HL-60 (cell line): ENCODE results near the gene EFNA5.
A peak's percentile ranks its signal among the peaks of the same experiment; 100 is the strongest.

Experiments used
- DNase-seq, 2 experiments: peaks; one replicate each; pipeline ENCODE4 v3.0.0-alpha.2; 2010 to 2020; ENCODE audit warnings: low read depth in 1 of 2, low spot score in 1 of 2
- H3K27ac ChIP-seq: fragments of 250-450 bp; sonication (Bioruptor Pico); replicated peaks from 2 replicates; pipeline ENCODE4 v1.5.1; 2020; ENCODE audit warnings: mild to moderate bottlenecking, moderate library complexity
- H3K27me3 ChIP-seq: fragments of 250-450 bp; sonication (Bioruptor Pico); 2 replicates; pipeline ENCODE4 v1.5.1; 2021; ENCODE audit warnings: mild to moderate bottlenecking, moderate library complexity; ENCODE audit not compliant: insufficient read depth, poor library complexity, severe bottlenecking
- H3K4me3 ChIP-seq: replicated peaks from 2 replicates; pipeline ENCODE4 v1.5.1; 2011; ENCODE audit warnings: mild to moderate bottlenecking, control low read depth, low read length; ENCODE audit not compliant: insufficient read depth
- GABPA ChIP-seq: IDR thresholded peaks from 2 replicates; pipeline ENCODE4 v1.6.1; 2012; ENCODE audit warnings: low read depth
- POLR2AphosphoS5 ChIP-seq: IDR thresholded peaks from 2 replicates; pipeline ENCODE4 v1.6.1; 2012; ENCODE audit warnings: low read depth
- SPI1 ChIP-seq: IDR thresholded peaks from 2 replicates; pipeline ENCODE4 v1.6.1; 2012; ENCODE audit warnings: low read depth, mild to moderate bottlenecking, borderline replicate concordance
- TF ChIP-seq, protein P1 (sequence below): IDR thresholded peaks from one replicate; pipeline ENCODE4 v1.5.1; 2011; ENCODE audit warnings: low read length, control low read depth, inconsistent platforms; ENCODE audit not compliant: insufficient read depth
- TF ChIP-seq, protein P2 (sequence below): IDR thresholded peaks from 2 replicates; pipeline ENCODE4 v1.6.1; 2012; ENCODE audit warnings: low read depth; ENCODE audit not compliant: insufficient replicate concordance

The EFNA5 gene

DNA sequence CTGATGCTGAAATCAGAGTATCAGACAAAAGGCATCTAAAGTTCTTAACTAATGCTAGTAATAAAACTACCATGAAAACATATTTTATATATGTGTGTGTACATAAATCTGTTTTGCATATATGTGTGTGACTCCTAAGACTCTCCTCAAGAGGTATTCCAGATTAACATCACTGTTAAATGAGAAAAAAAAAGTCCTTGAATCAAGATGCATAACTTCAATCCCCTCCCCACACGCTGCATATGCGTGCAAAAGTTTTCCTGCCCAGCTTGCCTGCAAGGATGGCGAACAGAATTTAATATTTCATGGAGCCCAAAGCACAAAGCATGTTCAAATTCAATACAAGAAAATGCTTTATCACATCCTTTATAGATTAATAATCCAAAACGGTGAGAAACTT lies 34.7 kb downstream of the EFNA5 start:
- TF ChIP-seq, protein P1, sequence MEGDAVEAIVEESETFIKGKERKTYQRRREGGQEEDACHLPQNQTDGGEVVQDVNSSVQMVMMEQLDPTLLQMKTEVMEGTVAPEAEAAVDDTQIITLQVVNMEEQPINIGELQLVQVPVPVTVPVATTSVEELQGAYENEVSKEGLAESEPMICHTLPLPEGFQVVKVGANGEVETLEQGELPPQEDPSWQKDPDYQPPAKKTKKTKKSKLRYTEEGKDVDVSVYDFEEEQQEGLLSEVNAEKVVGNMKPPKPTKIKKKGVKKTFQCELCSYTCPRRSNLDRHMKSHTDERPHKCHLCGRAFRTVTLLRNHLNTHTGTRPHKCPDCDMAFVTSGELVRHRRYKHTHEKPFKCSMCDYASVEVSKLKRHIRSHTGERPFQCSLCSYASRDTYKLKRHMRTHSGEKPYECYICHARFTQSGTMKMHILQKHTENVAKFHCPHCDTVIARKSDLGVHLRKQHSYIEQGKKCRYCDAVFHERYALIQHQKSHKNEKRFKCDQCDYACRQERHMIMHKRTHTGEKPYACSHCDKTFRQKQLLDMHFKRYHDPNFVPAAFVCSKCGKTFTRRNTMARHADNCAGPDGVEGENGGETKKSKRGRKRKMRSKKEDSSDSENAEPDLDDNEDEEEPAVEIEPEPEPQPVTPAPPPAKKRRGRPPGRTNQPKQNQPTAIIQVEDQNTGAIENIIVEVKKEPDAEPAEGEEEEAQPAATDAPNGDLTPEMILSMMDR, result no peak
- TF ChIP-seq, protein P2, sequence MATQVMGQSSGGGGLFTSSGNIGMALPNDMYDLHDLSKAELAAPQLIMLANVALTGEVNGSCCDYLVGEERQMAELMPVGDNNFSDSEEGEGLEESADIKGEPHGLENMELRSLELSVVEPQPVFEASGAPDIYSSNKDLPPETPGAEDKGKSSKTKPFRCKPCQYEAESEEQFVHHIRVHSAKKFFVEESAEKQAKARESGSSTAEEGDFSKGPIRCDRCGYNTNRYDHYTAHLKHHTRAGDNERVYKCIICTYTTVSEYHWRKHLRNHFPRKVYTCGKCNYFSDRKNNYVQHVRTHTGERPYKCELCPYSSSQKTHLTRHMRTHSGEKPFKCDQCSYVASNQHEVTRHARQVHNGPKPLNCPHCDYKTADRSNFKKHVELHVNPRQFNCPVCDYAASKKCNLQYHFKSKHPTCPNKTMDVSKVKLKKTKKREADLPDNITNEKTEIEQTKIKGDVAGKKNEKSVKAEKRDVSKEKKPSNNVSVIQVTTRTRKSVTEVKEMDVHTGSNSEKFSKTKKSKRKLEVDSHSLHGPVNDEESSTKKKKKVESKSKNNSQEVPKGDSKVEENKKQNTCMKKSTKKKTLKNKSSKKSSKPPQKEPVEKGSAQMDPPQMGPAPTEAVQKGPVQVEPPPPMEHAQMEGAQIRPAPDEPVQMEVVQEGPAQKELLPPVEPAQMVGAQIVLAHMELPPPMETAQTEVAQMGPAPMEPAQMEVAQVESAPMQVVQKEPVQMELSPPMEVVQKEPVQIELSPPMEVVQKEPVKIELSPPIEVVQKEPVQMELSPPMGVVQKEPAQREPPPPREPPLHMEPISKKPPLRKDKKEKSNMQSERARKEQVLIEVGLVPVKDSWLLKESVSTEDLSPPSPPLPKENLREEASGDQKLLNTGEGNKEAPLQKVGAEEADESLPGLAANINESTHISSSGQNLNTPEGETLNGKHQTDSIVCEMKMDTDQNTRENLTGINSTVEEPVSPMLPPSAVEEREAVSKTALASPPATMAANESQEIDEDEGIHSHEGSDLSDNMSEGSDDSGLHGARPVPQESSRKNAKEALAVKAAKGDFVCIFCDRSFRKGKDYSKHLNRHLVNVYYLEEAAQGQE, result no peak
- TF ChIP-seq POLR2AphosphoS5 (no peak), GABPA (no peak), SPI1 (no peak)
- Histone ChIP-seq H3K27ac (no peak overlapping the region), H3K4me3 (no peak overlapping the region), H3K27me3 (no peaks in the 10 kb centered on the region)
- DNase-seq, result no peak

DNA sequence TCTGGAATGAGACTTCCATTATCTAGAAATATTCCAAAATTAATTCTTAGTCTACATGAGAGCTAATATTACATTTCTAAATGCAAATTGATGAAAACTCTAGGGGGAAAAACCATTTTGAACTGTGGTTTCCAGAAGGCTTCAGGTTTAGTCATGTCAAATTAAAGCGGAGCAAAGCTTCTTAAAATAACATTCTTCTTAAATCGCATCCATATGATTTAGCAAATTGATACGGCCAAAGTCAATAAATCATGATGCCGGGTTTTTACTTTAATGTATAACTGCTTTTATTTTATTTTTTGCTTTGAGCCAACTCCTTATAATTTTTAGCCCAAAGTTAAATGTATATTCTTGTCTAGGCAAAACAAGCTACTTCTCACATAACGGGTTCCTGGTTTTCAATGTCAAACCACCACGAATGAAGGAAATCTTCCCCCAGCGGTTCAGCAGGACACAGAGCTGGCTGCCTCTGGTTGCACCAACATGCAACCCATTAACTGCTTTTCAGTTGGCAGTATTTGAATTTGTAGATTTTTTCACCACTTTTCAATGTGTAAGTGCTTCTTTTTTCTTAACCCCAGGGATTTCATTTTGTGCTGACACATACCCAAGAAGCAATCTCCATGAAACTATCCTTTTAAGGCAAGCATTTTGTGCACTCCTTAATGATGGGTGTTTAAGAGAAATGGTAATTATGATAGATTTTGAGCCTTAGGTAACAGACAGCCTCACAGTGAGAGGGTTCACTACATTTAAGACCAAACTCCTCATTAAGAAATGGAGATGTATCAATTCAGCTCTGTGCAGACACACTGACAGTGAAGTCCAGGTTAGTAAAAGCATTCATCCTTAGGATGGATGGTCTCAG lies 35.5 kb downstream of the EFNA5 start:
- no peaks in the 10 kb centered on the region for H3K27me3 ChIP-seq
- no peak for DNase-seq
- no peak overlapping the region for H3K4me3 ChIP-seq
- H3K27ac ChIP-seq, result no peak overlapping the region
- TF ChIP-seq SPI1 (no peak), GABPA (no peak), POLR2AphosphoS5 (no peak)
- TF ChIP-seq, protein P2, result no peak
- TF ChIP-seq, protein P1, result no peak

DNA sequence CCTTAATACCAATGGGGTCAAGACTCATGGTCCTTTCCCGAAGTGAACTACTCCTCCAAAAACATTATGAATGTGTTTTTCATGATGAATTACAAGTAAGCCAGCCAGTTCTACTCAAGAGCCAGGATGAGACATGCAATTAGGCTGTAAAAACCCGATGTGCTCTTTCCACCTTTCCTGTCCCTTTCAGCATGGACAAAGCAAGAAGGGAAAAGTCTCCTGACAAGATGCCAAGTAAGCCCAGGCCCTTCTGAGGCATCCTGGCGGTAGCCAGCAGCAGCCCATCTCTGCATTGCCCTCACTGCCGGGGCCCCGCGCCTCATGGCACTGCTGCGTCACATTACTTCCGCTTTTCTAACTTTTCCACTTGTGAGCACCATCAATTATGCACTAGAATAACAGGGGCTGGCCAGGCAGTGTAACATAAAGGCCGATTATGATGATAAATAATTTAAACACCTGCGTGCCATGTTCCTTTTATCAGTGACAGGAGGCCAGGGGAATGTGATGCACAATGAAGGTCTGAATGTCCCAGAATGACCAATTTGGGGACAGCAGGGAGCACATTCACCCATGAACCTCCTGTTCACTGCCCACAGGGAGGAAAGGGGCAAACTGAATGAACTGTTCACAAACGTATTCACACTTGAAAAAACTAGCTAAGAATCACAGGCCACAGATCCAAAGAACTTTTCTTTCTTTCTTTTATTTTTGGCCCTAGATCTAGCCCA lies 37.4 kb downstream of the EFNA5 start:
- TF ChIP-seq, protein P1, result no peak
- TF ChIP-seq POLR2AphosphoS5, result no peak
- TF ChIP-seq, protein P2, result no peak
- TF ChIP-seq SPI1, result no peak
- TF ChIP-seq GABPA, result no peak
- DNase-seq, result peak in 1 of 2 experiments; percentile 23

More for the DNA sequence above, 37.4 kb downstream of the EFNA5 start:
- H3K27ac ChIP-seq, result no peak overlapping the region
- no peaks in the 10 kb centered on the region for H3K27me3 ChIP-seq
- no peak overlapping the region for H3K4me3 ChIP-seq
